ENCODE data around the gene JMJD1C.
"Not testable (repeated sequence)": the region's sequence is repeated elsewhere in the genome, so short reads cannot be mapped to it uniquely, and the experiment has no call there.

Gene JMJD1C

GRCh38 chr10:63496561-63496960 is 30.8 kb upstream of the JMJD1C start:
- TF ChIP-seq EZH2phosphoT487 (IDR thresholded peaks at IDR 0.05; ENCODE audit: low read depth) (no peak), CTCF (IDR thresholded peaks at IDR 0.05; ENCODE audit: low read depth, low read length) (no peak)
- H4K20me1 ChIP-seq (ENCODE audit: insufficient read depth, low read length): 0 out of 2 replicates have a peak, but pooled peaks cover 8% of the 10 kb centered on the region
- no peaks in the 10 kb centered on the region for H3K36me3 ChIP-seq (replicated peaks; ENCODE audit: low read depth, low read length)
- H3K9me3 ChIP-seq (ENCODE audit: insufficient read depth, low read length): no peaks in the 10 kb centered on the region
- H3K4me1 ChIP-seq (ENCODE audit: low read length): peaks cover 12% of the 10 kb centered on the region
- no peaks in the 10 kb centered on the region for H3K27me3 ChIP-seq (ENCODE audit: low read depth, low read length)
- H3K4me3 ChIP-seq (ENCODE audit: low read length): no peak overlapping the region
- 0 out of 2 replicates have a peak overlapping the region, but pooled peaks have one; percentile 19 for H3K4me2 ChIP-seq (ENCODE audit: low read length)
- H2AFZ ChIP-seq (ENCODE audit: low read depth, low read length): no peak overlapping the region
- H3K9ac ChIP-seq (ENCODE audit: low read length): no peak overlapping the region
- H3K27ac ChIP-seq (ENCODE audit: low read length): no peak overlapping the region
- H3K79me2 ChIP-seq (ENCODE audit: low read length): peaks cover 15% of the 10 kb centered on the region; the same call in 1 of the 2 replicates

GRCh38 chr10:63494951-63495350 is 29.2 kb upstream of the JMJD1C start:
- H3K27me3 ChIP-seq (ENCODE audit: low read depth, low read length): no peaks in the 10 kb centered on the region
- peaks cover 12% of the 10 kb centered on the region for H3K4me1 ChIP-seq (ENCODE audit: low read length)
- peaks cover 15% of the 10 kb centered on the region; the same call in 1 of the 2 replicates for H3K79me2 ChIP-seq (ENCODE audit: low read length)
- TF ChIP-seq CTCF (IDR thresholded peaks at IDR 0.05; ENCODE audit: low read depth, low read length): no peak
- TF ChIP-seq EZH2phosphoT487 (IDR thresholded peaks at IDR 0.05; ENCODE audit: low read depth): no peak
- H4K20me1 ChIP-seq (ENCODE audit: insufficient read depth, low read length): 0 out of 2 replicates have a peak, but pooled peaks cover 8% of the 10 kb centered on the region
- no peak overlapping the region for H3K9ac ChIP-seq (ENCODE audit: low read length)
- no peak overlapping the region for H3K27ac ChIP-seq (ENCODE audit: low read length)
- H2AFZ ChIP-seq (ENCODE audit: low read depth, low read length): no peak overlapping the region
- H3K4me3 ChIP-seq (ENCODE audit: low read length): no peak overlapping the region
- no peaks in the 10 kb centered on the region for H3K9me3 ChIP-seq (ENCODE audit: insufficient read depth, low read length)
- H3K36me3 ChIP-seq (replicated peaks; ENCODE audit: low read depth, low read length): no peaks in the 10 kb centered on the region
- H3K4me2 ChIP-seq (ENCODE audit: low read length): no peak overlapping the region

GRCh38 chr10:63493004-63493403 is 27.2 kb upstream of the JMJD1C start:
- Histone ChIP-seq H3K36me3 (replicated peaks; ENCODE audit: low read depth, low read length) (no peaks in the 10 kb centered on the region), H3K27me3 (ENCODE audit: low read depth, low read length) (no peaks in the 10 kb centered on the region), H3K4me3 (ENCODE audit: low read length) (no peak overlapping the region), H3K4me1 (ENCODE audit: low read length) (peaks cover 12% of the 10 kb centered on the region), H2AFZ (ENCODE audit: low read depth, low read length) (no peak overlapping the region), H4K20me1 (ENCODE audit: insufficient read depth, low read length) (0 out of 2 replicates have a peak, but pooled peaks cover 8% of the 10 kb centered on the region), H3K4me2 (ENCODE audit: low read length) (no peak overlapping the region), H3K9me3 (ENCODE audit: insufficient read depth, low read length) (no peaks in the 10 kb centered on the region), H3K27ac (ENCODE audit: low read length) (no peak overlapping the region), H3K79me2 (ENCODE audit: low read length) (peaks cover 14% of the 10 kb centered on the region; the same call in 1 of the 2 replicates), H3K9ac (ENCODE audit: low read length) (no peak overlapping the region)
- no peak for TF ChIP-seq EZH2phosphoT487 (IDR thresholded peaks at IDR 0.05; ENCODE audit: low read depth)
- TF ChIP-seq CTCF (IDR thresholded peaks at IDR 0.05; ENCODE audit: low read depth, low read length): no peak

GRCh38 chr10:63492317-63492690 is 26.5 kb upstream of the JMJD1C start:
- H4K20me1 ChIP-seq (ENCODE audit: insufficient read depth, low read length): not testable (repeated sequence)

More at GRCh38 chr10:63492317-63492690, 26.5 kb upstream of the JMJD1C start:
- H3K36me3 ChIP-seq (replicated peaks; ENCODE audit: low read depth, low read length); H3K27ac ChIP-seq (ENCODE audit: low read length); H3K4me2 ChIP-seq (ENCODE audit: low read length); H3K4me1 ChIP-seq (ENCODE audit: low read length); H3K27me3 ChIP-seq (ENCODE audit: low read depth, low read length); H3K9ac ChIP-seq (ENCODE audit: low read length); H2AFZ ChIP-seq (ENCODE audit: low read depth, low read length); H3K4me3 ChIP-seq (ENCODE audit: low read length); H3K79me2 ChIP-seq (ENCODE audit: low read length); H3K9me3 ChIP-seq (ENCODE audit: insufficient read depth, low read length): not testable (repeated sequence)
